HG02870 (cell line): ENCODE measurements around the gene S1PR1.

ENCODE experiments used
- ATAC-seq: cut with Tn5 transposase; IDR thresholded peaks from one replicate; pipeline ENCODE4 v1.9.1; 2021; ENCODE audit warnings: mild to moderate bottlenecking, moderate library complexity; ENCODE audit not compliant: unreplicated experiment

The S1PR1 gene

GRCh38 chr1:101244842-101245241 is 8.0 kb downstream of the S1PR1 start:
- no peak for ATAC-seq

- no peak for ATAC-seq
These were observed 8.6 kb downstream of the S1PR1 start for GRCh38 chr1:101245246-101245927.

DNA sequence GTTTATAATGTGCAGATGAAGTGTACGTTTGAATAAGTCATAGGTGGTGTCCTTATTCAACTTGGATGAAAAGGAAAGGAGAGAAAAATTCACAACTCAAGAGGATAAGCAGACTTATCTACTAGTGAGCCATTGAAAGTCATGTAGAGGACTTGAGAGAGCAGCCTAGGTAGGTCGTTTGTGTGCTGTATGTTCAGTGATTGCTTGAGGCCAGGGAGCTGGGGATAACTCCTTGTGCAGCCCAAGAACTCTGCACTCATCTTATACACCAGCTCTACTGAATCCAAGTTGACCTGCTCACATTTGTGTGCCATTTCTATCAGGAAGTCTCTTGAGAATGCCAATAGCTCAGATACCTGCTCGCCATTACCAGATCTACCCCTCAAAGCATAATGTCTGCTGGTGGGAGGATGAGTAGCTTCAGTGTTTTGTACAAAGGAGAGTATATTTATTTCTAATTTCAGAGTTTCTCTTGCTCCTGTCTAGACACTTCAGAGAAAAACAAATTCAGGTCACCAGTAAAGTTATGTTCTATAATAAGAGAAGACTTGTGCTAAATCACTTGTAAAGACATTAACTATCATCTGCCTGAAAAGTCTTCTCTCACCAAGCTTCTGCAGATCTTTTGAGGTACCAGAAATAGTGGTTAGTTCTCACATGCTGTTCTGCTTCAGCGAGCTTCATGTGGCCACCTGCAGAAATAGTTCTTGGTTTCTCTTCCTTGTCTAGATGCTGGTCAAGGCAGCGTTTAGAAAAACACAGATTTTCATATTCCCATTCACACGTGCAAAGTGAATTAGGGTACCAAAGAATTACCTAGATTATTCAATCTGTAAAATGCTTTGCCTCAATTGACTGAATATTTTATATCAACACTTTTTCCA is 10.8 kb downstream of the S1PR1 start:
- ATAC-seq: peak; percentile 95

DNA sequence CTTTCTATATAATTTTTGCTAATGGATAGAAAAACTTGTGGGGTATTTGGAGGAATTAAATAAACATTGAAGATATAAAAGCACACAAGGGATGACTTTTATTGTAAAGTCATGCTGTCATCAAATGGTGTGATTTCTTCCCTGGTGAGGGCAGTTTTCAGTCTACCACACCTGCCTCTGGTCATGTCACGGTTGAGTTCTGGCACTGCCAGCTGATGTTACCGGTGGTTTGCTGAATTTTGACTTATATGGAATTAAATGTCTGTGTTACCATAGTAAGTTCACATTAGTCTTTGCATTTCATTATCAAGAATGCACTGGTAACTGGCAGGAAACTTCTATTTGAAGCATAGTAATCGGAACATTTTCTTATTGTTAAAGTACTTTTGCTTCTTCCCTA is 13.4 kb downstream of the S1PR1 start:
- no peak for ATAC-seq

- ATAC-seq: no peak
These were observed 13.9 kb downstream of the S1PR1 start for GRCh38 chr1:101250656-101251272.

- ATAC-seq: no peak
These were observed 14.7 kb downstream of the S1PR1 start for GRCh38 chr1:101251504-101251903.

GRCh38 chr1:101253976-101254674 is 17.3 kb downstream of the S1PR1 start:
- no peak for ATAC-seq

DNA sequence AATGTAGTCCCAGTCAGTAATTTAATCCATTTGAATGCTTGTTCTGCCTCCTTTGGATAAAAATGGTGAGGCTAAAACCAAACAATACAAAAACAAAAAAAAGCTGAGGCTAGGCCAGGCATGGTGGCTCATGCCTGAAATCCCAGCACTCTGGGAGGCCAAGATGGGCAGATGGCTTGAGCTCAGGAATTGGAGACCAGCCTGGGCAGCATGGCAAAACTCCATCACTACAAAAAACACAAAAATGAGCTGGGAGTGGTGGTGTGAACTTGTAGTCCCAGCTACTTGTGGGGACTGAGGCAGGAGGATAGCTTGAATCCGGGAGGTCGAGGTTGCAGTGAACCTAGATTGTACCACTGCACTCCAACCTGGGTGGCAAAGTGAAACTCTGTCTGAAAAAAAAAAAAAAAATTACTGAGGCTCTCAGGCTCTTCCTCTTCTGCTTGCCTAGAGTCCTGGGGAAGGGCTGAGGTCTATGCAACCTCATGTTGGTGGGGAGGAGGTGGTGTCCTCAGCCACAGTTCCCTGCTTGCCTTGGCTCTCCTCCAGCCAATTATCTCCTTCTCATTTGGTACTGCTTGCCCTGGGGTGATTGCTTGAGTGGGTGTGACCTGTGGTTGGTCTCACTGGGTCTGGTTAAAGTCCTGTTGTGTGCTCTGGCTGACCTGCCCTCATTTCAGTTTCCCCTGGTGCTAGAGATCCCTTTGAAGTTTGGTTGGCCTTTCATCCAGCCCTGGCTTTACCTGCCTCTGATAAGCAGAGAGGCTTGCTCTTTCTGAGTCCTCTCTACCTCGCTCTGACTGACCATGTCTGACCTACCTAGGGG is 20.9 kb downstream of the S1PR1 start:
- ATAC-seq: peak; percentile 62

DNA sequence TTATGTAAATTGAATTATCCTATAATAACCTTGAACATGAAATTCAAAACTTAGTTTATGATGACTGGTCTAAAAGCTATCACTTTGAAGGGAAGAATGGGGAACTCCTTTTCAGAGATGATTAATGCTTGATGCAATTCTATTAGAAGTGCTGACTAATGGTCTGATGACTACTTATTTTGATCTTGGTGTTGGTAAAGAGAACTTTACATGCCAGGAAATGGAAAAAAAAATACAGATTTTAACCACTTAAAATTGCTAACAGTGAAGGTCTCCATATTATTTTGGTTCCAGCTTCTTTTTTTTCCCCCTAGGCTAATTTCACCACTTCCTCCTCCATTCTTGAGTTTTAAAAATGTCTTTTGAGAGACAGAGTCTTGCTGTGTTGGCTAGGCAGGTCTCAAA is 22.9 kb downstream of the S1PR1 start:
- no peak for ATAC-seq

DNA sequence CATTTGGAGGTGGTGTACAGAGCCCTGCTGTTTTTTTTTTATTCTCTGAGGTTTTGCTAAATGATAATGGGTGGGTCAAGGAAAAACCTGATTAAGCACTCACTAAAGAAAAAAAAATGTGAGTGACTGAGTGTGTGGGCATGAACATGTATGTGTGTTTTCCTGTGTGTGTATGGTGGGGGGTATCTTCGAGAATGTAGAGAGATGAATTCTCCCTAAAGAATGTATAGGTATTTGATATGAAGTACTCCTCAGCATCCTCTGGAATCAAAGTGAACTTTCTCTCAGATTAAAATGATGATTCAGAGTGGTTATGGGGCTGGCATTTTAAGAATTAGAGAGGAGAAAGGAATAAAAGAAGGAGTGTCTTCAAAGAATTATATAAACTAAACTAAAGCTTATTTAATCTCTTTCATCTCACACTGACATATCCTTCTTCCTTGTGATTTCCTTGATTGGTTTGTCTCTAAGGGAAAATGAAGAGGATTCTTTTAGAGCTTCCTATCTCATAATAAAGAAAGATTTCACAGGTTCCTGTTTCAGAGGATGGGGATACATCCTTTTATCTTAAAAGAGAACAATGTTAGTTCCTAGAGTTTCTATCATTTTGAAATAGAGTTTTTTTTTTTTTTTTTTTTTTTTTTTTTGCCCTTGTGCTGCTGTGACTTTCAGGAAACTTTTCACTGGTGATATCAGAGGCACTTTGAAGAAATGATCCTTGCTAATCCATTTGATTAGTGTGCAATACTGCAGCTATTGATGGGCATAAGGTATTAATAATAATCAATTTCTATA is 23.9 kb downstream of the S1PR1 start:
- ATAC-seq: no peak

DNA sequence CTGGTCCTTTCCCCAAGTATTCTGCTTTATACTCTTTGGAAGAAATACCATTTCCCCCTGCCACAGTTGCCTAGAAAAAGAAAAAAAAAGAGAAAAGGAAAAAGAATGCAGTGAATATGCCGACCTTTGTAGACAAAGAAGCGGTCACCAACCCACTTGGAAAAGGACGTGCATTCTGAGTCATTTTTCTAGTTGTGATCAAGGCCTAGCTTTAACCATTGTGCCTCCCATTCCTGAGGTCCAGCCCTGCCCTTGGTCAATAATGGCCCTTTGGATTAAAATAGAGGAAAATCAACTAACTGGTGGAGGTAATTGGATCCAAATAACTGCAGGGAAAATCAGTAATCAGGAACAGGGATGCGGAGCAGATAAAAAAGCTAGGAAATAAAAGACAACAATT is 24.8 kb downstream of the S1PR1 start:
- ATAC-seq: no peak

DNA sequence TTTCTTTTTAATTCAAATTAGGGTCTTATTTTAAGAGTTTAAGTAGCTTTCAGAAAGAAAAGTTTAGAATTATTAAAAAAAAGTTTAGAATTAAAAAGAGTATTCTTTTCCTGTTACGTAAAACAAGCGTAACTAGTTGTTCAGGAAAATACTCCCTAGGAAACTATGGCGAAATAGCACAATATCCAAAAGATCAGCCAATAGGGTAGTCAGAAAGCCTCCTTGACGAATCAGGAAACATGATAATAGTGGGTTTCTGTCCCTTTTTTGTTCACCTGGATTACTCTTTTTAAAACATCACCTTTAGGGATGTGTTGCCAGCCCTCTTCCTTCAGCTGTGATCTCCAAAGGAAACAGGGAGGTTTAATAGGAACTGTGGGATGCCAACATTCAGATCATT is 25.2 kb downstream of the S1PR1 start:
- no peak for ATAC-seq

- ATAC-seq: no peak
These were observed 26.0 kb downstream of the S1PR1 start for GRCh38 chr1:101262630-101263348.

DNA sequence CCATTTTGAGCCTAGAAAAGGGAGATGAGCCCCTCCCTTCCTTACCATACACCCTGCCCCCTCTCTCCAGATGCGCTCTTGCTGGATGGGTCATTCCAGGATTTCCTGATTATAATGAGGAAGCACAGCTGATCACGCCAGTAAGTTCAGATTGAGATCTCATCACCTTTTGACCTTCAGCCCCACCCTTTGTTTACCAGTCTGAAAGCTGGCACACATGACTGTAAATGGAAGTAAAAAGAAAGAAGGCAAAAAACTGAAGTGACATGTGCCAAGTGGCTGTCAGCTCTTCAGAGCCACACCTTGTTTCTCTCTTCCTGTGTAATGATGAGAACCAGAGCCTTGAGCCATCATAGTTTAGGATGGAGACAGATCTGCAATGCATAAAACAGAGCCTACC is 27.9 kb downstream of the S1PR1 start:
- no peak for ATAC-seq

- no peak for ATAC-seq
These were observed 28.9 kb downstream of the S1PR1 start for GRCh38 chr1:101265684-101266083.

DNA sequence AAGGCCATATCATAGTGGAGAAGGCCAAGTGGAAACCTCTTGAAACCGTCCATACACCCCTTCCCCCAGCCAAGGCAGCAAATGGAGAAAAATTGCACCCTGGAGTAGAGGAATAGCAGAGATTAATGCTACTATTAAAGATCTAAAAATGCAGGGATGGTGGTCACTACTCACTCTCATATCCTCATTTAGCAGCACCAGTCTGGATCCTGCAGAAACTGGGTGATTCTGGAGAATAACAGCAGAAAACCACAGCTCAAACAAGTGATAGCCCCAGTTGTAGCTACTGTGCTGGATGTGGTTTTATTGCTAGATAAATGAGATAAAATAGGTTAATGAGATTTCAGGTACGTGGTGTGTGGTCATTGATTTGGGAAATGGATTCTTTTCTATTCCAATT is 30.3 kb downstream of the S1PR1 start:
- no peak for ATAC-seq

GRCh38 chr1:101268893-101269292 is 32.1 kb downstream of the S1PR1 start:
- no peak for ATAC-seq

DNA sequence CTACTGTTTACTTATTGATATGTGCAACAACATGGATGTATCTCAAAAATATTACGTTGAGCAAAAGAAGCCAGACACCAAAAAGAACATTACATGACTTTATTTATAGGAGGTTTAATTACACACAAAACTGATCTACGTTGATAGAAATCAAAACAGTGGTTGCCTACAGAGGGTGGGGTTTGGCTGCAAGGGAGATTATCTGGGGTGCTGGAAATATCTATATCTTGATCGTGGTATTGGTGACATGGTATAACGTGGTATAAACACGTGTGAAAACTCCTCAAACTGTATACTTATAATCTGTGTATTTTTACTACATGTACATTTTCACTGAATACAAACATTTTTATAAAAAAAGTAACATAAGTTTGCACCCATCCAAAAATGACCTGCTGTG is 38.9 kb downstream of the S1PR1 start:
- no peak for ATAC-seq

- no peak for ATAC-seq
These were observed 40.0 kb downstream of the S1PR1 start for GRCh38 chr1:101276818-101277217.
